ENCODE results near the gene DPP10. TPM values are rescaled to one million over a fixed set of nuclear protein-coding genes. Genes with fewer than 3 reads are reported as not detected.

DPP10 gene
- total and polyA plus RNA-seq, 10 of the 15 experiments (the other 5 are each of a cell fraction or from before 2014, with no cell fraction given) = not detected

DNA sequence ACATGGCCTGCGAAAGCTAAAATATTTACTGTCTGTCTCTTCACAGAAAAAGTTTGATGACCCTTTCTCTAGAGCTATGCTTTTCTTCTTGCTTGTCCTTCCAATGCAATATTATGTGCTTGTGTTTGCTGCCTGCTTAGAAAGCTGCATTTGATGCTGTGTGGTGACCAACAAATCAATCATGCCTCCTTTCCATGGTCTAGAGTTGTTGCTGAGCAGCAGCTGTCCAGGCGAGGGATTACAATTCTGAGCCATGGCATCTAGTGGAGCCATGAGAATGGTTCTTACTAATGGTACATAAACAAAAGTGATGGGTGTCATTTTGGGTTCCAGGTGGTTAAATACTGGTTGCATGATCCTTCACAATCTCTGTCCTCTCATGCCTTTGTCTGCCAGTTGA lies 1142.1 kb downstream of the DPP10 start (continued):
- no peak for TF ChIP-seq ZBTB40 (IDR thresholded peaks at IDR 0.05; ENCODE audit: borderline replicate concordance)
- TF ChIP-seq KLF5 (IDR thresholded peaks at IDR 0.05; ENCODE audit: partially characterized antibody) = no peak
- TF ChIP-seq ZBTB4 (CRISPR knock-in tag; IDR thresholded peaks at IDR 0.05) = no peak
- no peak for TF ChIP-seq MYC (IDR thresholded peaks at IDR 0.05; ENCODE audit: insufficient read depth, insufficient read length, insufficient replicate concordance, low read length, severe bottlenecking)
- TF ChIP-seq ZSCAN29 (IDR thresholded peaks at IDR 0.05) = no peak
- TF ChIP-seq ZNF622 (IDR thresholded peaks at IDR 0.05) = no peak
- TF ChIP-seq IKZF1 (conservative IDR thresholded peaks at IDR 0.05) = no peak
- TF ChIP-seq RB1 (IDR thresholded peaks at IDR 0.05; ENCODE audit: borderline replicate concordance) = no peak
- TF ChIP-seq NBN (IDR thresholded peaks at IDR 0.05) = no peak

Data from GM12878 (cell line).